Chondrocyte (in vitro differentiated cells): Measurements from ENCODE around the gene KAZN. TPM values are rescaled to one million over a fixed set of nuclear protein-coding genes. Genes with fewer than 3 reads are reported as not detected.

Experiments used
- DNase-seq: peaks from one replicate; pipeline ENCODE4 v3.0.0; 2021; ENCODE audit warnings: mixed read lengths, low spot score
- H3K27ac Mint-ChIP-seq: one replicate; pipeline ENCODE4 v1.8.0; 2021; ENCODE audit warnings: mild to moderate bottlenecking, moderate library complexity, mixed read lengths; ENCODE audit not compliant: unreplicated experiment
- H3K27me3 Mint-ChIP-seq: 2 replicates; pipeline ENCODE4 v1.8.0; 2021; ENCODE audit warnings: low read depth, mixed read lengths
- H3K36me3 Mint-ChIP-seq: 2 replicates; pipeline ENCODE4 v1.8.0; 2021; ENCODE audit warnings: low read depth, mixed read lengths
- H3K4me1 Mint-ChIP-seq: 2 replicates; pipeline ENCODE4 v1.8.0; 2021; ENCODE audit warnings: low read depth, mild to moderate bottlenecking, mixed read lengths
- H3K4me3 Mint-ChIP-seq: one replicate; pipeline ENCODE4 v1.8.0; 2021; ENCODE audit warnings: mild to moderate bottlenecking, moderate library complexity, mixed read lengths; ENCODE audit not compliant: unreplicated experiment
- H3K9me3 Mint-ChIP-seq: 2 replicates; pipeline ENCODE4 v1.8.0; 2021; ENCODE audit warnings: low read depth, mixed read lengths
- total RNA-seq: library from RNA; stranded (reverse); gene quantifications from 3 replicates; pipeline ENCODE4 v1.2.1, GENCODE V29; 2021
- TF ChIP-seq, protein P1 (sequence below): fragments of 200-600 bp; sonication (generic); IDR thresholded peaks from 2 replicates; pipeline ENCODE4 v1.5.0; 2021; ENCODE audit warnings: antibody characterized with exemption, mild to moderate bottlenecking, moderate library complexity

Gene KAZN
- total RNA-seq, 1 donor from 2014 or later = 29.6 TPM

DNA sequence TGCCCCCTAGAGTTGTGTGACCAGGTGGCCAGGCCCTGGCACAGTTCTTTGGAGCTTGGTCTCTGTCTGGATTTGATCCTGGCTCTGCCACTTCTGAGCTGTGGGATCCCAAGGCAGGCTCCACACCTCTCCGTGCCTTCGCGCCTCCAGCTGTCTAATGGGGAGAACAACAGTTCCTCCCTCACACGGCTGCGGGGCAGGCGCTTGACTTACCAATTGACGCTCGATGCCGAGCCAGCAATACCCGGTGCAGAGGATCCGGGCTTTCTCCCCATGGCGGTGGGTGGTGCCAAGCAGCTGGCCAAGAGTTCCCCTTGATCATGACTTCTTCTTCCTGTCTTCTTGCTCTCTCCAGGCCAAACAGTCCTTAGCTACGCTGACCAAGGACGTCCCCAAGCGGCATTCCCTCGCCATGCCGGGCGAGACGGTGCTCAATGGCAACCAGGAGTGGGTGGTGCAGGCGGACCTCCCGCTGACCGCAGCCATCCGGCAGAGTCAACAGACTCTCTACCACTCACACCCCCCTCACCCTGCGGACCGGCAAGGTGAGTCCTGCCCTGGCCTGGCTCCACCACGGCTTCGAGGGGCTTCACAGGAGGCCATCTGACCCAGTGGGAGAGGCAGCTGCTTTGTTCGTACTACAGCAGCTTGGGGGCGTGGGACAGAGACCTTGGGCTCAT lies 457.4 kb downstream of the KAZN start:
- Mint-ChIP-seq H3K9me3 (no peaks in the 10 kb centered on the region), H3K4me3 (no peak overlapping the region), H3K27me3 (no peaks in the 10 kb centered on the region), H3K36me3 (peaks cover 22% of the 10 kb centered on the region), H3K4me1 (no peaks in the 10 kb centered on the region), H3K27ac (no peak overlapping the region)
- TF ChIP-seq, protein P1, sequence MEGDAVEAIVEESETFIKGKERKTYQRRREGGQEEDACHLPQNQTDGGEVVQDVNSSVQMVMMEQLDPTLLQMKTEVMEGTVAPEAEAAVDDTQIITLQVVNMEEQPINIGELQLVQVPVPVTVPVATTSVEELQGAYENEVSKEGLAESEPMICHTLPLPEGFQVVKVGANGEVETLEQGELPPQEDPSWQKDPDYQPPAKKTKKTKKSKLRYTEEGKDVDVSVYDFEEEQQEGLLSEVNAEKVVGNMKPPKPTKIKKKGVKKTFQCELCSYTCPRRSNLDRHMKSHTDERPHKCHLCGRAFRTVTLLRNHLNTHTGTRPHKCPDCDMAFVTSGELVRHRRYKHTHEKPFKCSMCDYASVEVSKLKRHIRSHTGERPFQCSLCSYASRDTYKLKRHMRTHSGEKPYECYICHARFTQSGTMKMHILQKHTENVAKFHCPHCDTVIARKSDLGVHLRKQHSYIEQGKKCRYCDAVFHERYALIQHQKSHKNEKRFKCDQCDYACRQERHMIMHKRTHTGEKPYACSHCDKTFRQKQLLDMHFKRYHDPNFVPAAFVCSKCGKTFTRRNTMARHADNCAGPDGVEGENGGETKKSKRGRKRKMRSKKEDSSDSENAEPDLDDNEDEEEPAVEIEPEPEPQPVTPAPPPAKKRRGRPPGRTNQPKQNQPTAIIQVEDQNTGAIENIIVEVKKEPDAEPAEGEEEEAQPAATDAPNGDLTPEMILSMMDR = no peak
- DNase-seq = no peak

DNA sequence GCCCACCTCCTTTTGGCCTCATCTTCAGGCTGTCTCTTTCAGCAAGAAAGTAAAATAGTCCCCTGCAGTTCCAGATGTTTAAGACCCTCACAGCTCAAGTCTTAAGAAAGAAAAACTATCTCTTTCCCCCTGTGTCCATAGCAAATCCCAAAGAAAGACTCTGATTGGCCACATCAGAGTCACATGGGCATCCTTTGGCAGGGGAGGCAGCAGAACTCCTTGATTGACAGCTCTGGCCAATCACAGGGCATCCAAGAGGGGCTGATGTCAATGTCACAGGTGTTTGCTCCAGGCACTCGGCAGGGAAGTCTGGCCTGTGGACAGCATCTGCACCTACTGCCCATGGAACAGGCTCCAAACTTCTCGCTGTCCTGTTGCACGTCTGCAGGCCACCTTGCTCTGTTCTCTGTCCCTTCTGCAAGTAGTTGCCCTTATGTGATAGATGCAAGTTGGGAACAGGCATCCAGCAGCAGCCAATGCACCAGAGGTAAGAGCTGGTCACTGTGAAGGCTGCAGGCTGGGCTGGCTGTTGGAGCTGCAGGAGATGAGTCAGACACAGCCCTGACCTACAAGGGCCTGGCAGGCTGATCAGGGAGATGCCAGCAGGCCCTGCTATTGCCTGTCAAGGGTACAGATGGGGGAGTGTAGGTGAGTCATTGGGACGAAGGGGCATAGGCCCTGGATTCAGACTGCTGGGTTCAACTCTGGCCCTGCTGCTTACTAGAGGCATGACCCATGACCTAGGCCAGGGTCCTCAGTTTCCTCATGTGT lies 458.2 kb downstream of the KAZN start:
- TF ChIP-seq, protein P1 = no peak
- Mint-ChIP-seq H3K36me3 (peaks cover 29% of the 10 kb centered on the region), H3K4me1 (no peaks in the 10 kb centered on the region), H3K4me3 (no peak overlapping the region), H3K27ac (no peak overlapping the region), H3K9me3 (no peaks in the 10 kb centered on the region), H3K27me3 (no peaks in the 10 kb centered on the region)
- no peak for DNase-seq

DNA sequence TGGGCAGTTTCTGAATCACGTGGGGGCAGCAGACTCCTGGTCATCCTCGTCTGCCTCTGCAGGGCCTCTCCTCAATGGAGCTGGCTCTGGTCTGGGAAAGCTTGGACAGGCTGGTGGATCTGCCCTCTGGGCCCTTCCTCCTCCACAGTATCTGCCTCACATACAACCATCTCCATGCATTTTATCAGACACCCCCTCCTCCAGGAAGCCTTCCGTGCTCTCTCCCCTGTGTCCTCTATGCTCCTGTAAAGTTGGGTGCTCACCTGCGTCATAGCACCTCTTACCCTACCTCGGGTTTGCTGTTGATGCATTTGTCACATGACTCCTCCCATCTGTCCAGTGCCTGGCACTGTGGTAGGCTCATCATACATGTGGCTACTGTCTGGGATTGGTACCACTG lies 459.3 kb downstream of the KAZN start:
- peaks cover 35% of the 10 kb centered on the region for H3K36me3 Mint-ChIP-seq
- no peaks in the 10 kb centered on the region for H3K27me3 Mint-ChIP-seq
- H3K4me1 Mint-ChIP-seq = no peaks in the 10 kb centered on the region
- H3K9me3 Mint-ChIP-seq = peaks cover 7% of the 10 kb centered on the region
- TF ChIP-seq, protein P1 = no peak
- no peak overlapping the region for H3K4me3 Mint-ChIP-seq
- DNase-seq = no peak
- no peak overlapping the region for H3K27ac Mint-ChIP-seq

DNA sequence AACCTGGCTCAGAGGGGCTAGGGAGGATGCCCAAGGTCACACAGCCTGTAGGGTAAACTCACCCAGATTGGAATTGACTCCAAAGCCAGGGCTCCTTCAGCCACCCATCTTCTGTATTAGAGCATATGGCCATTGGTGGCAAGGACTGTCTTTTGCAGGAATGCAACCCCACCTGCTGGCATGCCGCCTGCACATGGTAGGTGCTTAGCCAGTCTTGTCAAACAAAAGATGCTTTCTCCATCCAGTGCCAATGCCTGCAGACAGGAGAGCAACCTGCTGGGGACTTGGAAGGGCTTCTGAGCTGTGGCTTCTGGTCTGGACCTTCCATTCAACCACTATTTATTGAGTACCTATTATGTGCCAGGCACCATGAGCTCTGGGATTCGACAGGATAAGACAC lies 459.8 kb downstream of the KAZN start:
- peaks cover 35% of the 10 kb centered on the region for H3K36me3 Mint-ChIP-seq
- no peaks in the 10 kb centered on the region for H3K4me1 Mint-ChIP-seq
- no peak for DNase-seq
- peaks cover 7% of the 10 kb centered on the region for H3K9me3 Mint-ChIP-seq
- H3K27ac Mint-ChIP-seq = no peak overlapping the region
- no peak overlapping the region for H3K4me3 Mint-ChIP-seq
- no peaks in the 10 kb centered on the region for H3K27me3 Mint-ChIP-seq
- TF ChIP-seq, protein P1 = no peak

DNA sequence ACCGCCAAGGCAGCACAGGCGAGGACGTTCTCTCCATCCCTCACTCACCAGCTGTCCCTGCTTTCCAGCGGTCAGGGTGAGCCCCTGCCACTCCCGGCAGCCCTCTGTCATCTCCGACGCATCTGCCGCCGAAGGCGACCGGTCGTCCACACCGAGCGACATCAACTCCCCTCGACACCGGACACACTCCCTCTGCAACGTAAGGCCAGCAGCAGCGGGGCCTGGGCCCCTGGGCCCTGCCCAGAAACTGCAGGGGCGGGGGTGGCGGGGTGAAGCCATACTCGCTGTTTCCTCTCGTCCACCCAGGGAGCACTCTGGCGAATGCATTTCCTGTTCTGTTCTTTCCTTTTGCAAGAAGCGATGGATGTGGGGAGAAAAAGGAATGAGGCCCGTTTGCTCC lies 461.6 kb downstream of the KAZN start:
- Mint-ChIP-seq H3K9me3 (peaks cover 7% of the 10 kb centered on the region), H3K27ac (no peak overlapping the region), H3K4me3 (no peak overlapping the region), H3K27me3 (no peaks in the 10 kb centered on the region), H3K4me1 (no peaks in the 10 kb centered on the region), H3K36me3 (peaks cover 44% of the 10 kb centered on the region)
- DNase-seq = no peak
- TF ChIP-seq, protein P1 = no peak
